Stimulated activated CD4-positive, alpha-beta T cell treated with anti-CD3 and anti-CD28 coated beads, TNF-alpha, amount 100 ng/mL, for 48 hours (primary cell): ENCODE results near the gene DLX6.
A peak's percentile ranks its signal among the peaks of the same experiment; 100 is the strongest.
"Not testable (repeated sequence)": the region's sequence is repeated elsewhere in the genome, so short reads cannot be mapped to it uniquely, and the experiment has no call there.

Experiments
- DNase-seq, 3 donors: peaks; one replicate each; pipeline ENCODE4 v3.0.0-alpha.2; 2020; ENCODE audit warnings: low read depth in 3 of 3

DLX6 gene

DNA sequence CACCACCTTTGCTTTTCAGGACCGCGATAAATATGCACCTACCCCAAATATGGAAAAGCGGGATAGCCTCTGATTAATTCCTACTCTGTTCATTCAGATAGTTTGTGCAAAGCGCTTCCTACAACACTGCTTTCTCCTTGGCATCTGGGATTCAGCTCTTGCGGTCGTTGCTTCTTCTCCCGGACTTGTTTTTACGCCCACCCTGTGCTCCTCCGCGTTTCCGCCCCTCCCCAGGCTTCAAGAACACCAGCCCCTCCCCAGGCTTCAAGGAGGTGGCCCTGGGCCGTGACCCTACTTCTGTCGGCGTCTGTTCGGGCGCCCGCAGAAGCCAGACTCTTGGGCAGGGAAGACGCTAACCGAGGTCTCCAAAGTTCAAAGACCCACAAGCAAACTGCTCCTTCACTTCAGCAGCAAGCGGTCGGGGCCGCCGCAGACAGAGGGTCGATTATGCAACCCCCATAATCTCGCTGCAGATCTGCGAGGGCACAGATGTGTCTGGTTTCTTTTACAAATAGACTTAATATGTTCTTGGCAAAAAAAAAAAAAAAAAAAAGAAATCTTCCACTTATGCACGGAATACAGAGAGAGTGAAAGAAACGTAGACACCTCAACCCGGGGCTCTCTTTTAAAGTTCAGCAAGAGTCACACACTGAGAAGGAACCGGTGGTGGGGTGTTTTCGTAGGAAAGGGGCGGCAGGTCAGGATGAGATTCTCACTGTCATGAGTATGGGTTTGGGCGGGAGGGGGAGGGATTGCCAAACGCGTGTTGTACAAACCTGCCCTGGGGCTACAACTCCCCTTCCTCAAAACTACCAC is 17.3 kb downstream of the DLX6 start:
- no peak for DNase-seq

GRCh38 chr7:97024209-97025129 is 19.1 kb downstream of the DLX6 start, which contains the start of gene DLX5:
DLX5 (minus strand) TSS chr7:97024831; CDS start chr7:97024623, 208 bp downstream.
- DNase-seq, result no peak

DNA sequence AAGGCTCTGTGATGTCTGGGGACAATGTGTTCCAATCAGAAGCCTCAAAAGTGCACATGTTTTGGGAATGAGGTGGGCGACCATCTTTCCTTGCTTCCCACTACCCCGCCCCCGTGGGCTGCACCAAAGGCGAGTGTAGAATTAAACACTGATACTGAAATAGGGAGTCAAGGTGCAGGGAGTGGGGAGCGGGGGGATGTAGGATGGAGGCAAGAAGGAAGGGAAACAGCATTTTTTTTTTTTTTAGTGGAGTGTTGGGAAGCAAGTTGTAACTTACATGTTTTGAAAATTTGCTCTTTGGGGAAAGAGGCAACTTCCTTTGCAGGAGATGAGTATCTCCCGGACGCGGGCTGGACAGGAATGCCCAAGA is 19.8 kb downstream of the DLX6 start:
- DNase-seq, result no peak

DNA sequence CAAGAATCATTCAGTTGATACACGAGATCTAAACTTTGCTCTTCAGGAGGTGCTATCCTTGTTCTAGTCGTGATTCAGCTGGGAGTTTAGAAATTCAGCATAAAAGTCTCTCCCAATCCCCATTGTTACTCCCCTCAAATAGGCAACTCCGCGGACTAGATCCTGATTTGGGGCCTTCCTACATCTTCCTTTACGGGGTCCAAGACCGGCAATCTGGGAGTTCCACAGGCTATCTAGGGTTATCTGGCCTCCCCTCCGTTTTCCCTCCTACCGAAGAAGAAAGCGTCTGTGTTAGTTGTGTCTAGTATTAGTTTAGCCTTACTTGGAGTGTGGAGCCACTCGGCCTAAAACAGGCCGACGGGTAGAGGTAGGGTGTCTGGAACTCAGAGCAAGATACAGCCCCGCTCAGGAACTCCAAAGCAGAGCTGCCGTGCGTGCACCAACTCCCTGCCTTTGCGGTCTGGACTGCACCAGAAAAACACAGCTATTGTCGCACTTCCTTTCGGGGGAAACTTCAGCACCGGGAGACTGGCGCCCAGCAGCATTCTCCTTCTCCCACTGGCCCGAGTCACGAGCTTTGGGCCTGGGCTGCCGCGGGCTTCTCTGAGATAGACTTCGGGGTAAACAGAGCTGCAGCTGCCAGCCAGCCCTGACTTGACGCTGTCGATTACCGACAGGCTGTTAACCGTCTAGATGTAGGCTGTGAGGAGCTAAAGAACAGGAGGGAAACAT is 20.8 kb downstream of the DLX6 start:
- no peak for DNase-seq

GRCh38 chr7:97026715-97027426 is 21.5 kb downstream of the DLX6 start:
- DNase-seq, result no peak

DNA sequence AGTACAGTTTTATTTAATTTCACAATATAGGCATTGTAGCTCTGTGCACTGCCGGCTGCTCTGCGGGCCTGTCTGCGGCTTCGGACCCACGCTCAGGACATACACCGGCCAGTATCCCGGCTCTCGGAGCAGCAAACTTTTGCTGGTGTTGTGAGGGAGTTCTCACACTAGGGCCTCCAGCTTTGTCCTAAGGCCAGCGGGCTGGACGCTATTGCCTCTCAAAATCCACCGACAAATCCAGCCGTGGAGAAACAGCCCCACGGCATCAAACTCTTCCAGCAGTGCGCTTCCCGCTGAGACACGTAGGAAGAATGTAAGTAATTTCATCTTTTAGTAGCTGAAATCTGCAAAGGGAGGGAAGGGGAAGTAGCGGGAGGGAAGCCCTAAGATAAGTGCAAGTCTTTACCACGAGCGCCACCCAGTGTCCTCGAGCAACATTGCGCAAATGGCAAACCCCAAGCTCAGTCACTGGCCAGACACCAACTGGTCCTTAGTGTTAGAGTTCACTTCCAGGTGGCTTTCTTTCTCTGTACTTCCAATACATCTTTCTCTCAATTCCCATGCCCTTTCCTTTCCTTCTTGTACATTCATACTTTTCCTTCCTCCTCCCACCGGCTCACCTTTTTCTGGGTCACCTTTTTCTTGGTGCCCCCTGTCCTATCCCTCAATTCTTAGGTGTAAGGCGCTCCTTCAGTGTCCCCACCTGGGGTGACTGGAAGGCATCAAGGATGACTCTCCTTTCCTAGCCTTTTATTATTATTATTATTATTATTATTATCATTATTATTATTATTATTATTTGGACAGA is 22.3 kb downstream of the DLX6 start:
- DNase-seq, result peak in 2 of 3 donors; percentile 43 to 53

- not testable (repeated sequence) for DNase-seq
These were observed 29.0 kb downstream of the DLX6 start for GRCh38 chr7:97034213-97034852.

GRCh38 chr7:97039374-97040065 is 34.2 kb downstream of the DLX6 start:
- DNase-seq, result no peak

DNA sequence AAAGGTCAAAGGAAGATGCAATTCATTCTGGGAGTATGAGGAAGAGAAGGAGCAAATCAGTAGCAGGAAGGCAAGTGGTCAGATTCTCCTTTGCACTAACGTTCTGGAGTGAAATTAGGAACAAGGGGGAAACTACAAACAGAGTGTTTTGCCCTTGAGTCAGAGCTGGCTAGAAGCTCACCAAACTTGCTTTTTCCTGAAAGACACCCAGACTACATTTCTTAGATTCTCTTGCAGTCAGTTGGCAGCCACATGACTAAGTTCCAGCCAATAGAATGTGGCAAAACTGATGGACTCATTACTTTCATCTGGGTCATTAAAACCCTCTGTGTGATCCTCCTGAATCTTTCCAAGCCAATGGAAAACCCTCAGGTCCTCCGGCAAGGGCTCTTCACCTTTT is 37.9 kb downstream of the DLX6 start:
- no peak for DNase-seq
